ENCODE results near the gene JAK1. TPM values are rescaled to one million over a fixed set of nuclear protein-coding genes. Genes with fewer than 3 reads are reported as not detected.

The JAK1 gene
- total and polyA plus RNA-seq, 2 experiments from 2014 or later: 8.0 to 19.5 TPM

GRCh38 chr1:64912191-64912590 is 54.2 kb downstream of the JAK1 start (continued):
- TF ChIP-seq, protein P1, sequence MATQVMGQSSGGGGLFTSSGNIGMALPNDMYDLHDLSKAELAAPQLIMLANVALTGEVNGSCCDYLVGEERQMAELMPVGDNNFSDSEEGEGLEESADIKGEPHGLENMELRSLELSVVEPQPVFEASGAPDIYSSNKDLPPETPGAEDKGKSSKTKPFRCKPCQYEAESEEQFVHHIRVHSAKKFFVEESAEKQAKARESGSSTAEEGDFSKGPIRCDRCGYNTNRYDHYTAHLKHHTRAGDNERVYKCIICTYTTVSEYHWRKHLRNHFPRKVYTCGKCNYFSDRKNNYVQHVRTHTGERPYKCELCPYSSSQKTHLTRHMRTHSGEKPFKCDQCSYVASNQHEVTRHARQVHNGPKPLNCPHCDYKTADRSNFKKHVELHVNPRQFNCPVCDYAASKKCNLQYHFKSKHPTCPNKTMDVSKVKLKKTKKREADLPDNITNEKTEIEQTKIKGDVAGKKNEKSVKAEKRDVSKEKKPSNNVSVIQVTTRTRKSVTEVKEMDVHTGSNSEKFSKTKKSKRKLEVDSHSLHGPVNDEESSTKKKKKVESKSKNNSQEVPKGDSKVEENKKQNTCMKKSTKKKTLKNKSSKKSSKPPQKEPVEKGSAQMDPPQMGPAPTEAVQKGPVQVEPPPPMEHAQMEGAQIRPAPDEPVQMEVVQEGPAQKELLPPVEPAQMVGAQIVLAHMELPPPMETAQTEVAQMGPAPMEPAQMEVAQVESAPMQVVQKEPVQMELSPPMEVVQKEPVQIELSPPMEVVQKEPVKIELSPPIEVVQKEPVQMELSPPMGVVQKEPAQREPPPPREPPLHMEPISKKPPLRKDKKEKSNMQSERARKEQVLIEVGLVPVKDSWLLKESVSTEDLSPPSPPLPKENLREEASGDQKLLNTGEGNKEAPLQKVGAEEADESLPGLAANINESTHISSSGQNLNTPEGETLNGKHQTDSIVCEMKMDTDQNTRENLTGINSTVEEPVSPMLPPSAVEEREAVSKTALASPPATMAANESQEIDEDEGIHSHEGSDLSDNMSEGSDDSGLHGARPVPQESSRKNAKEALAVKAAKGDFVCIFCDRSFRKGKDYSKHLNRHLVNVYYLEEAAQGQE (IDR thresholded peaks at IDR 0.05; ENCODE audit: unreplicated experiment): no peak
- TF ChIP-seq EZH2phosphoT487 (IDR thresholded peaks at IDR 0.05; ENCODE audit: unreplicated experiment) (no peak), EZH2 (IDR thresholded peaks at IDR 0.05; ENCODE audit: low read depth, unreplicated experiment) (no peak), CTCF (conservative IDR thresholded peaks at IDR 0.05; ENCODE audit: low read depth in 2 of 2) (no peak), NANOG (IDR thresholded peaks at IDR 0.05; ENCODE audit: borderline replicate concordance) (no peak), CREB1 (CRISPR knock-in tag; IDR thresholded peaks at IDR 0.05; ENCODE audit: low read depth) (no peak), POLR2AphosphoS5 (IDR thresholded peaks at IDR 0.05; ENCODE audit: low read depth) (no peak), ZNF331 (CRISPR knock-in tag; IDR thresholded peaks at IDR 0.05; ENCODE audit: low read depth) (no peak), ZNF114 (CRISPR knock-in tag; IDR thresholded peaks at IDR 0.05) (no peak)
- TF ChIP-seq, protein P2, sequence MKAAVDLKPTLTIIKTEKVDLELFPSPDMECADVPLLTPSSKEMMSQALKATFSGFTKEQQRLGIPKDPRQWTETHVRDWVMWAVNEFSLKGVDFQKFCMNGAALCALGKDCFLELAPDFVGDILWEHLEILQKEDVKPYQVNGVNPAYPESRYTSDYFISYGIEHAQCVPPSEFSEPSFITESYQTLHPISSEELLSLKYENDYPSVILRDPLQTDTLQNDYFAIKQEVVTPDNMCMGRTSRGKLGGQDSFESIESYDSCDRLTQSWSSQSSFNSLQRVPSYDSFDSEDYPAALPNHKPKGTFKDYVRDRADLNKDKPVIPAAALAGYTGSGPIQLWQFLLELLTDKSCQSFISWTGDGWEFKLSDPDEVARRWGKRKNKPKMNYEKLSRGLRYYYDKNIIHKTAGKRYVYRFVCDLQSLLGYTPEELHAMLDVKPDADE (IDR thresholded peaks at IDR 0.05): no peak

- H3K27ac ChIP-seq (ENCODE audit: low read depth): no peak overlapping the region
- no peak overlapping the region for H3K4me3 Mint-ChIP-seq
- H3K9me2 ChIP-seq (ENCODE audit: insufficient read depth): no peaks in the 10 kb centered on the region
- 0 out of 2 replicates have a peak, but pooled peaks cover 13% of the 10 kb centered on the region for H3K79me2 ChIP-seq (replicated peaks; ENCODE audit: insufficient read depth)
- no peaks in the 10 kb centered on the region; the same call in 2 of the 3 replicates for H3K9me3 Mint-ChIP-seq
- H4K20me1 ChIP-seq (replicated peaks; ENCODE audit: insufficient read depth): no peaks in the 10 kb centered on the region
- peaks cover 21% of the 10 kb centered on the region for H3K4me1 Mint-ChIP-seq
- H3K27me3 Mint-ChIP-seq (ENCODE audit: insufficient read depth, low read depth, poor library complexity): peaks cover 1% of the 10 kb centered on the region
- H3K4me1 ChIP-seq (ENCODE audit: insufficient read depth): peaks cover 31% of the 10 kb centered on the region
- H3K4me3 ChIP-seq: no peak overlapping the region
- H3K36me3 Mint-ChIP-seq (ENCODE audit: low read depth): no peaks in the 10 kb centered on the region
- H3F3A ChIP-seq (replicated peaks; ENCODE audit: low read depth): no peaks in the 10 kb centered on the region
- H3K27me3 ChIP-seq (ENCODE audit: insufficient read depth): no peaks in the 10 kb centered on the region
- H3K27ac Mint-ChIP-seq: no peak overlapping the region
- no peaks in the 10 kb centered on the region for H3K36me3 ChIP-seq (ENCODE audit: insufficient read depth)
- DNase-seq (ENCODE audit: low spot score) (no peak), ATAC-seq (no peak)
- no peak overlapping the region for H2AFZ ChIP-seq
- no peak overlapping the region for H3K4me2 ChIP-seq
- TF ChIP-seq EZH2phosphoT487 (IDR thresholded peaks at IDR 0.05; ENCODE audit: unreplicated experiment) (no peak), JUNB (IDR thresholded peaks at IDR 0.05; ENCODE audit: unreplicated experiment) (no peak), CREB1 (CRISPR knock-in tag; IDR thresholded peaks at IDR 0.05; ENCODE audit: low read depth) (no peak), ZNF114 (CRISPR knock-in tag; IDR thresholded peaks at IDR 0.05) (no peak)
- TF ChIP-seq, protein P3, sequence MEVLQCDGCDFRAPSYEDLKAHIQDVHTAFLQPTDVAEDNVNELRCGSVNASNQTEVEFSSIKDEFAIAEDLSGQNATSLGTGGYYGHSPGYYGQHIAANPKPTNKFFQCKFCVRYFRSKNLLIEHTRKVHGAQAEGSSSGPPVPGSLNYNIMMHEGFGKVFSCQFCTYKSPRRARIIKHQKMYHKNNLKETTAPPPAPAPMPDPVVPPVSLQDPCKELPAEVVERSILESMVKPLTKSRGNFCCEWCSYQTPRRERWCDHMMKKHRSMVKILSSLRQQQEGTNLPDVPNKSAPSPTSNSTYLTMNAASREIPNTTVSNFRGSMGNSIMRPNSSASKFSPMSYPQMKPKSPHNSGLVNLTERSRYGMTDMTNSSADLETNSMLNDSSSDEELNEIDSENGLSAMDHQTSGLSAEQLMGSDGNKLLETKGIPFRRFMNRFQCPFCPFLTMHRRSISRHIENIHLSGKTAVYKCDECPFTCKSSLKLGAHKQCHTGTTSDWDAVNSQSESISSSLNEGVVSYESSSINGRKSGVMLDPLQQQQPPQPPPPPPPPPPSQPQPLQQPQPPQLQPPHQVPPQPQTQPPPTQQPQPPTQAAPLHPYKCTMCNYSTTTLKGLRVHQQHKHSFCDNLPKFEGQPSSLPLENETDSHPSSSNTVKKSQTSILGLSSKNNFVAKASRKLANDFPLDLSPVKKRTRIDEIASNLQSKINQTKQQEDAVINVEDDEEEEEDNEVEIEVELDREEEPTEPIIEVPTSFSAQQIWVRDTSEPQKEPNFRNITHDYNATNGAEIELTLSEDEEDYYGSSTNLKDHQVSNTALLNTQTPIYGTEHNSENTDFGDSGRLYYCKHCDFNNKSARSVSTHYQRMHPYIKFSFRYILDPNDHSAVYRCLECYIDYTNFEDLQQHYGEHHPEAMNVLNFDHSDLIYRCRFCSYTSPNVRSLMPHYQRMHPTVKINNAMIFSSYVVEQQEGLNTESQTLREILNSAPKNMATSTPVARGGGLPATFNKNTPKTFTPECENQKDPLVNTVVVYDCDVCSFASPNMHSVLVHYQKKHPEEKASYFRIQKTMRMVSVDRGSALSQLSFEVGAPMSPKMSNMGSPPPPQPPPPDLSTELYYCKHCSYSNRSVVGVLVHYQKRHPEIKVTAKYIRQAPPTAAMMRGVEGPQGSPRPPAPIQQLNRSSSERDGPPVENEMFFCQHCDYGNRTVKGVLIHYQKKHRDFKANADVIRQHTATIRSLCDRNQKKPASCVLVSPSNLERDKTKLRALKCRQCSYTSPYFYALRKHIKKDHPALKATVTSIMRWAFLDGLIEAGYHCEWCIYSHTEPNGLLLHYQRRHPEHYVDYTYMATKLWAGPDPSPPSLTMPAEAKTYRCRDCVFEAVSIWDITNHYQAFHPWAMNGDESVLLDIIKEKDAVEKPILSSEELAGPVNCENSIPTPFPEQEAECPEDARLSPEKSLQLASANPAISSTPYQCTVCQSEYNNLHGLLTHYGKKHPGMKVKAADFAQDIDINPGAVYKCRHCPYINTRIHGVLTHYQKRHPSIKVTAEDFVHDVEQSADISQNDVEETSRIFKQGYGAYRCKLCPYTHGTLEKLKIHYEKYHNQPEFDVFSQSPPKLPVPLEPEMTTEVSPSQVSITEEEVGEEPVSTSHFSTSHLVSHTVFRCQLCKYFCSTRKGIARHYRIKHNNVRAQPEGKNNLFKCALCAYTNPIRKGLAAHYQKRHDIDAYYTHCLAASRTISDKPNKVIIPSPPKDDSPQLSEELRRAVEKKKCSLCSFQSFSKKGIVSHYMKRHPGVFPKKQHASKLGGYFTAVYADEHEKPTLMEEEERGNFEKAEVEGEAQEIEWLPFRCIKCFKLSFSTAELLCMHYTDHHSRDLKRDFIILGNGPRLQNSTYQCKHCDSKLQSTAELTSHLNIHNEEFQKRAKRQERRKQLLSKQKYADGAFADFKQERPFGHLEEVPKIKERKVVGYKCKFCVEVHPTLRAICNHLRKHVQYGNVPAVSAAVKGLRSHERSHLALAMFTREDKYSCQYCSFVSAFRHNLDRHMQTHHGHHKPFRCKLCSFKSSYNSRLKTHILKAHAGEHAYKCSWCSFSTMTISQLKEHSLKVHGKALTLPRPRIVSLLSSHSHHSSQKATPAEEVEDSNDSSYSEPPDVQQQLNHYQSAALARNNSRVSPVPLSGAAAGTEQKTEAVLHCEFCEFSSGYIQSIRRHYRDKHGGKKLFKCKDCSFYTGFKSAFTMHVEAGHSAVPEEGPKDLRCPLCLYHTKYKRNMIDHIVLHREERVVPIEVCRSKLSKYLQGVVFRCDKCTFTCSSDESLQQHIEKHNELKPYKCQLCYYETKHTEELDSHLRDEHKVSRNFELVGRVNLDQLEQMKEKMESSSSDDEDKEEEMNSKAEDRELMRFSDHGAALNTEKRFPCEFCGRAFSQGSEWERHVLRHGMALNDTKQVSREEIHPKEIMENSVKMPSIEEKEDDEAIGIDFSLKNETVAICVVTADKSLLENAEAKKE (CRISPR knock-in tag; IDR thresholded peaks at IDR 0.05): no peak
These were observed 55.0 kb downstream of the JAK1 start for GRCh38 chr1:64911326-64911725.

Data from GM23338 (cell line).